Posterior cingulate gyrus (tissue), 11 donors: ENCODE measurements around the gene SOX30.

Experiments used
- DNase-seq, 10 donors: peaks; one replicate each; pipeline versions ENCODE4 v3.0.0 to v3.0.0-alpha.2; 2020 to 2021; ENCODE audit warnings: mixed read lengths in 3 of 10
- intact Hi-C: fragments of 100-400 bp; cut with DNase I; formaldehyde crosslinking; loops from one replicate; pipeline ENCODE4 v1.15.1; 2023

Gene SOX30

GRCh38 chr5:157610990-157611389 is 41.2 kb downstream of the SOX30 start:
- DNase-seq, result no peak
- intact Hi-C loops, result no loop called here

GRCh38 chr5:157608972-157609565 is 43.2 kb downstream of the SOX30 start:
- intact Hi-C loops, result no loop called here
- no peak for DNase-seq

DNA sequence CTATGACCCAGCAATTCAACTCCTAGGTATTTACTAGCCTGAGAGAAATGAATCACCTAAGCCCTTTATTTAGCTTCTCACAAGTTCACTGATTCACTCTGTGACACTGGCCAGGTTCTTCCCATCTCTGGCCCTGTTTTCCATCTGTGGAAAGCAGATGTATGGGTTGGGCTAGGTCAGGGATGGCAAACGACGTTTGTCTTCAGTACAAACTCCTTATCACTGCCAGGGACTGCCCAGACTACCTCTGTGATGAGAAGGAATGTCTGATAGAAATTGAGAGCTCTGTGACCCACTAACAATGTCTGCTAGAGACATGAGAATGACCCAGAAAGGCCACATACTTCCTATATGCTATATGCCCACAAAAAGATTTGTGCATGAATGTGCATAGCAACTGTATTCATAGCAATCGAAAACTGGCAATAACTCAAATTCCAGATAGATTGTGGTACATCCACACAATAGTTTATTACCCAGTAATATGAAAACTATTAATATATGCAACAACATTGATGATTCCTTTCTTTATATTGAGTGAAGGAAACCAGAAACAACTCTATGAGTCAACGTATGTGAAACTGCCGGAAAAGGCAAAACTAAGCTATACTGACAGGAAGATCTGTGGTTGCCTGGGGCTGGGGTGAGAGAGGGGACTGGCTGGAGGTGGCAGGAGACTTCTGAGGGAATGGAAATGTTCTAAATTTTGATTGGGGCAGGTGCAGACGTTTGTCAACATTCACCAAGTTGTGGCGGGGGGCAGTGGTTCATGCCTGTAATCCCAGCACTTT is 44.7 kb downstream of the SOX30 start:
- DNase-seq, result no peak
- intact Hi-C loops, result no loop called here

GRCh38 chr5:157606046-157606445 is 46.2 kb downstream of the SOX30 start:
- intact Hi-C loops, result no loop called here
- no peak for DNase-seq

GRCh38 chr5:157603333-157604190 is 48.7 kb downstream of the SOX30 start:
- DNase-seq, result no peak
- intact Hi-C loops, result no loop called here

- no peak for DNase-seq
- intact Hi-C loops, result no loop called here
Measured at GRCh38 chr5:157602505-157602904, 49.7 kb downstream of the SOX30 start.

DNA sequence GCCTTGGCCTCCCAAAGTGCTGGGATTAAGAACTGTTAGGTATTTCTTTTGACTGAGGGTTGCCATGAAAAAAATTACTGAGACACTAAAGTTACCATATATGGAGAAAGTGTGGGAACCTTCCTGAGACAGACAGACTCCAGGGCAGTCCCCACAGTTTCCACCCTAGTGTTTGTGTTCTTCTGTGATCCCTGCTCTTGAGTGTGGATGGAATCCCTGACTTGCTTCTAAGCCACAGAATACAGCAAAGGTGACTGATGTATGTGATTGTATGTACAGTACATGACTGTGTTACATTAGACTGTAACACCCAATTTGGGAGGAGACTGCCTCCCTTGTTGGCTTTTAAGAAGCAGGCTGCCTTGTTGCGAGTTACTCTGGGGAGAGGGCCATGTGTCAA is 52.0 kb downstream of the SOX30 start:
- no peak for DNase-seq
- intact Hi-C loops, result no loop called here

- no peak for DNase-seq
- intact Hi-C loops, result no loop called here
Measured at GRCh38 chr5:157599565-157599964, 52.7 kb downstream of the SOX30 start.

DNA sequence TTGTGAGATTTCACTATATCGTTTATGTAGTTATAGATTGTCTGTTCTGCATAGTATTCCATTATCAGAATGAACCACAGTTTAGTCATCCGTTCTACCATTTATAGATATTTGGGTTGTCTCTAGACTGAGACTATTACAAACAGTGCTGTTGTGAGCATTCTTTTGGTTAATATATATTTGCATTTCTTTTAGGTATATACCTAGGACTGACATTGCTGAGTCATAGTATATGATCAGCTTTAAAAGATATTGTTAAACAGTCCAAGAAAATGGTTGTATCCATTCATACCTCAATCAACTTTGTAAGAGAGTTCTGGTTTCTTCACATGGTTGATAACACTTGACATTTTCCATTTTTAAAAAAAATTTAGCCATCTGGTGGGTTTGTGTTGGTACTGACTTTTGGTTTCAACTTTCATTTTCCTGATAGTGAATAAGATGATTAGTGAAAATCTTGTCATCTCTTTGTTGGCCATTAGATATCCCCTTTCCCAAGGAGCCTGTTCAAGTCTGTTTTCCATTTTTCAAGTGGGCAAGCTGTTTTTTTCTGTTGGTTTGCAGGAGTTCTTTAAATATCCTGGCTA is 53.8 kb downstream of the SOX30 start:
- intact Hi-C loops, result no loop called here
- no peak for DNase-seq

GRCh38 chr5:157597277-157597676 is 55.0 kb downstream of the SOX30 start:
- intact Hi-C loops, result no loop called here

DNA sequence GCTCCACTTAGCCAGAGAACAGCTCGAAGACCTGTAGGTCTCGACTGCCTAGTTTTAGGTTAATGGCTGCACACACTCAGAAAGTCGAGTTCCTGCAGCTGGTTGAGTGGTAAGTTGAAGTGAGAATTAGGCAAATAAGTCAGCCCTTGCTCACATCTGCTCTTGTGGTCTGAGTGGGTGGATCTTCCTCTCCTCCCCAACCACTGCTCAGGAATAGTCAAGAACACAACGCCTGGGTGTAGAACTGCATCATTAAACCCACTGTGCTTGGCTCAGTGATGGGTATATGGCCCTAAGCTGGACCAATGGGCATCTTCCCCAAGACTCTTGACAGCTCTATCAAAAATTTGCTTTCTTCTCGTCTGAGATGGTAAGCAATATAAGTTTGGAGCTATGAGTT is 55.8 kb downstream of the SOX30 start:
- intact Hi-C loops, result no loop called here
- no peak for DNase-seq

More at GRCh38 chr5:157597277-157597676, 55.0 kb downstream of the SOX30 start:
- DNase-seq, result no peak

GRCh38 chr5:157594675-157595459 is 57.4 kb downstream of the SOX30 start:
- DNase-seq, result no peak
- intact Hi-C loops, result no loop called here

GRCh38 chr5:157594257-157594656 is 58.0 kb downstream of the SOX30 start:
- DNase-seq, result no peak
- intact Hi-C loops, result no loop called here

GRCh38 chr5:157593052-157593757 is 59.0 kb downstream of the SOX30 start:
- DNase-seq, result no peak
- intact Hi-C loops, result no loop called here

DNA sequence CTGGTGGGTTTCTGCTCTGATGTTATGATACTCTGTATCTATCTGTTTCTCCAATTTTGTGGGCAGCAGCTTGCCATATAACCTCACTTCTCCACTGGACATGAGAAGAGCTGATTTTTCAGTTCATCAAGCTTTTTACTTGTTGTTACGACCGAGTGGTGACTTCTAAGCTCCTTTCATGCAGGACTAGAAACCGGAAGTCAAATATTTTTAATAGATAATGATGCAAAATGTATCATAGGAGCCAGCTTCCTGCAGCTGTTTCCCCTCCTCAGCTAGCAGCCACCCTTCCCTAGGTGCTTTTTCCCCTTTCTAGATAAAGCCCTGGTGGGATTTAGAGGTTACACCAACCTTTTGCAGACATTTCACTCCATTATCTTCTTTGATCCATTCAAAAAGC is 59.6 kb downstream of the SOX30 start:
- DNase-seq, result no peak
- intact Hi-C loops, result no loop called here

DNA sequence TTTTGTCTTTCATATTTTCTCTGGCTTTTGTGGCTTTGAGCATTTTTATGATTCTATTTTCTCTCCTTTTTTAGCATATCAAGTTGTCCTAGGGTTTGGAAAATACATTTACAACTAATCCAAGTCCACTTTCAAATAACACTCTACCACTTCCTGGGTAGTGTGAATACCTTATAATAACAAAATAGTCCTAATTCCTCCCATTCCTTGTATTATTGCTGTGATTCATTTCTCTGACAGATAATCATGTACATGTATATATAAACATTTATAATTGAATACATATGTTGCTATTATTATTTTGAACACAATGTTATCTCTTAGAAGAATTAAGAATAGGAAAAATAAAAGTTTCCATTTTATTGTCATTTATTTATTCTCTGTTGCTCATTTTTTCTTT is 61.8 kb downstream of the SOX30 start:
- DNase-seq, result no peak
- intact Hi-C loops, result no loop called here

DNA sequence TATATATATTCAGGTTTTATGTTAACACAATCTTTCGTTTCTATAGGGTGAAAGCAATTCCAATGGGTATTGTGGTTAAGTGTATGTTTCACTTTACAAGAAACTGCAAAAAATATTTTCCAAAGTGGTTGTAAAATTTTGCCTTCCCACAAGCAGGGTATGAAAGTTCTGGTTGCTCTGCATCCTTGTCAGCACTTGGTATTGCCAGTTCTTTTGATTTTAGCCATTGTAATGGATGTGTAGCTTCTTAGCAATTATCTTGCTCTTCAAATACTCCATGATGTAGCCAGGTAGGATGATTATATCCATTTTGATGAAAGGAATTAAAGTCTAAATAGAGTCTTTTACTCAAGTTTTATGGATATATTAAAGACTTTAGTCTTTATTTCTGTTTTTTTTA is 67.6 kb downstream of the SOX30 start:
- intact Hi-C loops, result no loop called here
- DNase-seq, result no peak

DNA sequence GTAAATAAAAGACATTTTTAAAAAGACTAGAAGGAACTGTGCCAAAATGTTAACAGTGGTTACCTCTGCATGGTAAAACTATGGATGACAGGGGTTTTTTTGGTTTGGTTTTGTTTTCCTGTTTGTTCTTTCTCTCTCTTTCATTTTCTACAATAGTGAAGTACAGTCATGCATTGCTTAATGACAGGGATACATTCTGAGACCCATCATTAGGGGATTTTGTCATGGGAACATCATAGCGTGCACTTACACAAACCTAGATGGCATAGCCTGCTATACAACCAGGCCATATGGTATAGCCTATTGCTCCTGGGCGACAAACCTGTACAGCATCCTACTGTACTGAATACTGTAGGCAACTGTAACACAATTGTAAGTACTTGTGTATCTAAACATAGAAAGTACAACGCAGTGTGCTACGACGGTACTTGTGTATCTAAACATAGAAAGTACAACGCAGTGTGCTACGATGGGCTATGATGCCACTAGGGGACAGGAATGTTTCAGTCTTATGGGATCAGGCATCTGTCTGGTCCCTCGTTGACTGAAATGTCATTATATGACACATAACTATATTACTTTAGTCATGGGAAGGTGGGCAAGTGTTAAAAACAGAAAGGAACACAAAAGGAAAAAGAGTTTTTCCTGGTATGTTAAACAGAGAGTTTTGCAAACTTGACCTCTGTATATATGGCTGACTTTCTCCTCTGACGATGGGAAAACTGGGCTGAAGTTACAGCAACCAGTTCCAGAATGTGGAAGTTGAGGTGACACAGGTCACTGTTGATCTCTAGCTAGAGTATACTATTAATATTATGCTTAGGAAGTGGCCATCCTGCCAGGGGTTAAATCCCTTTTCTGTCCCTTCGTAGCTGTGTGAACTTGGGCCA is 69.3 kb downstream of the SOX30 start:
- no peak for DNase-seq
- intact Hi-C loops, result no loop called here

DNA sequence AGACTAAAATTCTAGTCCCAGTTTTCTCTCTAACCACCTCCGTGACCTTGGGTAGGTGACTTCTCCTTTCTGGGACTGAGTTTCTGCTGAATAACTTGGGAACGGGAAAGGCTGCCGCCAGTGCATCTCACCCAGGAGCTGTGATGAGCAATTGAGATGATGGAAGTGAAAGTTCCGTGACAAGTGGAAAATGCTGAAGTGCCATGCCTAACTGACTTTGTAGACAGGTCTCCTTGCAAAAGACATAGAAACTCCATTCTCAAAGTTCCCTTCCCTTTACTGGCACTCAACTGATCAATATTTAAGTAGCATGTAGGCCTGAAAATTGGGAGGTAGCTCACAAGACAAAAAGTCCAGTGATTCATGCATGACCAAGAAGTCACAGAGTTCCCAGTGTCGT is 70.3 kb downstream of the SOX30 start:
- intact Hi-C loops, result no loop called here
- no peak for DNase-seq
